ENCODE results near the gene MYL7. TPM values are rescaled to one million over a fixed set of nuclear protein-coding genes. Genes with fewer than 3 reads are reported as not detected.
A peak's percentile ranks its signal among the peaks of the same experiment; 100 is the strongest.
"Not testable (repeated sequence)": the region's sequence is repeated elsewhere in the genome, so short reads cannot be mapped to it uniquely, and the experiment has no call there.

The MYL7 gene
- total and polyA plus RNA-seq, 12 donors, result 146 to 6,323 (median 1,764) TPM

GRCh38 chr7:44180631-44181030 is 39.5 kb upstream of the MYL7 start:
- H3K9me3 ChIP-seq, result peaks cover 0 to 14% (median 8%) of the 10 kb centered on the region in 11 donors
- peaks cover 0 to 7% (median 0%) of the 10 kb centered on the region in 7 donors for H3K27me3 ChIP-seq
- TF ChIP-seq CTCF (IDR thresholded peaks at IDR 0.05), result no peak
- peaks cover 0 to 9% (median 0%) of the 10 kb centered on the region in 9 donors for H3K4me1 ChIP-seq
- H3K4me3 ChIP-seq, result no peak overlapping the region
- ATAC-seq, result no peak
- DNase-seq, result no peak
- H3K36me3 ChIP-seq, result no peaks in the 10 kb centered on the region
- H3K27ac ChIP-seq, result no peak overlapping the region
- intact Hi-C loops (cut with DNase I), result no loop called here
- WGBS, 2 donors, result 58 to 69% methylated on average over 3 of the region's 3 CpGs

- ATAC-seq (peak in 6 of 8 donors; percentile 34 to 87 (median 66)), DNase-seq (no peak)
- Histone ChIP-seq H3K4me1 (peaks cover 0 to 9% (median 0%) of the 10 kb centered on the region in 9 donors), H3K4me3 (no peak overlapping the region), H3K27ac (no peak overlapping the region), H3K27me3 (peaks cover 0 to 7% (median 0%) of the 10 kb centered on the region in 7 donors), H3K36me3 (no peaks in the 10 kb centered on the region), H3K9me3 (peaks cover 0 to 7% (median 2%) of the 10 kb centered on the region in 11 donors)
- intact Hi-C loops (cut with DNase I), result no loop called here
- WGBS, 2 donors, result 45 to 58% methylated on average over 4 of the region's 4 CpGs
- TF ChIP-seq CTCF (IDR thresholded peaks at IDR 0.05), result no peak
Observed at GRCh38 chr7:44177570-44178131, 36.5 kb upstream of the MYL7 start.

GRCh38 chr7:44176486-44176885 is 35.4 kb upstream of the MYL7 start:
- intact Hi-C loops (cut with DNase I), result no loop called here
- Histone ChIP-seq H3K27me3 (peaks cover 0 to 7% (median 0%) of the 10 kb centered on the region in 7 donors), H3K36me3 (no peaks in the 10 kb centered on the region), H3K4me1 (peaks cover 0 to 9% (median 0%) of the 10 kb centered on the region in 9 donors), H3K4me3 (no peak overlapping the region), H3K27ac (no peak overlapping the region), H3K9me3 (peaks cover 0 to 3% (median 0%) of the 10 kb centered on the region in 11 donors)
- ATAC-seq (no peak), DNase-seq (no peak)
- TF ChIP-seq CTCF (IDR thresholded peaks at IDR 0.05), result no peak
- 75 to 82% methylated on average over 7 of the region's 7 CpGs for WGBS, 2 donors

GRCh38 chr7:44175730-44176129 is 34.6 kb upstream of the MYL7 start:
- ATAC-seq (no peak), DNase-seq (no peak)
- Histone ChIP-seq H3K4me3 (no peak overlapping the region), H3K27me3 (peaks cover 0 to 4% (median 0%) of the 10 kb centered on the region in 7 donors), H3K4me1 (peaks cover 0 to 9% (median 0%) of the 10 kb centered on the region in 9 donors), H3K27ac (no peak overlapping the region), H3K9me3 (peaks cover 0 to 9% (median 0%) of the 10 kb centered on the region in 11 donors), H3K36me3 (no peaks in the 10 kb centered on the region)
- intact Hi-C loops (cut with DNase I), result no loop called here
- no peak for TF ChIP-seq CTCF (IDR thresholded peaks at IDR 0.05)
- 84 to 90% methylated on average over 3 of the region's 3 CpGs for WGBS, 2 donors

- DNase-seq; H3K36me3 ChIP-seq; H3K27ac ChIP-seq; H3K27me3 ChIP-seq; H3K9me3 ChIP-seq; H3K4me3 ChIP-seq; H3K4me1 ChIP-seq; intact Hi-C loops (cut with DNase I); ATAC-seq: not testable (repeated sequence)
- WGBS, 2 donors, result 71 to 86% methylated on average over 1 of the region's 1 CpG
Observed at GRCh38 chr7:44174694-44174948, 33.5 kb upstream of the MYL7 start.

All from heart right ventricle (tissue), 16 donors.